ENCODE data around the gene EXOC4.

EXOC4 gene

GRCh38 chr7:133682364-133683181 lies 429.7 kb downstream of the EXOC4 start:
- DNase-seq, result no peak

- no peak for DNase-seq
Measured at GRCh38 chr7:133683182-133683454, 430.2 kb downstream of the EXOC4 start.

DNA sequence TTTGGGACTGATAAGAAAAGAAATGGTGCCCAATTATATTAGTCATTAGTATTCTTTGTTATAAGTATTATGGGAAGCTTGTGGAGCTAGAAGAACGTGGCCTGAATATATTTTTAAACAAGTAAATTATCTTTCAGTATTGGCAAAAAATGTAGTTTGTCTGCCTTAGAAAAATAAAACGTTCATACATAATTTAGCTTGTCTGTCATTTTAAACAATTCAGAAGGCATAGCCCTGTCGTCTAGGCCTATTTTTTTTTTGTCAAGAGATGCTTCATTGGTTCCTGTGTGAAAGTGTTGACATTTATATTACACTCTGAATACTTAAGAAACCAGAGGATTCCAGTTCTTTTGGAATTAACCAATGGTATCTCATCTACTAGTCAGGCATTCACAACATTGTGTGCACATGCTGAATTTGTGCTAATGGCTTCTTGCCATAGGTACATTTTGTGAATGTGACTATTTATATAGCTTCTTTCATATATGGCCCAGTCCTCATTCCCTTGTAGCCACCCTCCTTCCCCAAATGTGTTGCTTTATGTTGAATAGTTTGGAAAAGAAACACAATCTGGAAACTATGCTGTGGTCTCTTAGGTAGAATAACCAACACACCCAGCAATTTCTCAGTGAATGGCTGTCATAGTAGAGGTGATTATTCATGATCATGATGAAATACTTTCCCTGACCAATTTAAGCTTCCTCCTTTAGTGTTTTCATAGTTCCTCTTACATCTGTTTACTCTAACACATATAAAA lies 435.8 kb downstream of the EXOC4 start:
- DNase-seq, result no peak

- no peak for DNase-seq
Measured at GRCh38 chr7:133690740-133691139, 437.9 kb downstream of the EXOC4 start.

DNA sequence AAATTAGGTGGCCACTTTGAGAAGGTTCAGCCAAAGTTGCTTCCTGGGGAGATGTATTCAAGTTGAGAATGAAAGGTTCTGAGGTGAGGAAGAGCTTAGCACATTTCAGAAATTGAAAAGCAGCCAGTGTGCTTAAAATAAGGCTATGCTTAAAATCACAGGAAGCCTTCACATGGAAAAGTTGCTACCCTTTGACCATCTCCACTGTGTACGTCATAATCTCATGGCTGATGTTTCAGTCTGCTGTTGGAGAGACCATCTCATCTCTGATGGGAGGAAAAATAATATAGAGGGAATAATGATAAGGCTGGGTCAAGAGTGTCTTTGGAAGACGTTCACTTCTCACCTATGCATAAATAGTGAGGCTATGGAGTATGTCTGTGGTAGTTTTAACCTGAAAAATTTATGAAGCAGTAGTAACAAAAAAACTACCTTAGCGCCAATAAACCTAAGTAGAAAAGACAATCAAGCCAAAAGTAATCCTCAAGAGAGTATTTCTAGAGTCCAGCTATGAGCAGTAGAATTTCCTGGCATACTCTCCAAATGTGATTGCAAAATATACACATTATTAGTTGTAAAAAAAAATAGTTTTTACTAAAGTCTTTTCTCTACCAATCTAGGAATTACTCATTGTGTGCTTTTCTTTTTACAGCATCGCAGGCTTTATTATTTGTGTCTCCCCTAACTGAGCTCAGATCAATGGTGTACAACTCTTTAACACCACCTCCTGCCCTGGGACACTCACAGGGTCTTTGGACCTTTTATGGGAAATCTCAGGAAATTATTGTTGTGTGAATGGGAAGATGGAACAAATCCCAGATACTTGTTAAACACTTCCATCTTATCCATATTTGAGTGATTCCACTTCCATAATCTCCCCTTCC lies 439.1 kb downstream of the EXOC4 start:
- DNase-seq, result no peak

DNA sequence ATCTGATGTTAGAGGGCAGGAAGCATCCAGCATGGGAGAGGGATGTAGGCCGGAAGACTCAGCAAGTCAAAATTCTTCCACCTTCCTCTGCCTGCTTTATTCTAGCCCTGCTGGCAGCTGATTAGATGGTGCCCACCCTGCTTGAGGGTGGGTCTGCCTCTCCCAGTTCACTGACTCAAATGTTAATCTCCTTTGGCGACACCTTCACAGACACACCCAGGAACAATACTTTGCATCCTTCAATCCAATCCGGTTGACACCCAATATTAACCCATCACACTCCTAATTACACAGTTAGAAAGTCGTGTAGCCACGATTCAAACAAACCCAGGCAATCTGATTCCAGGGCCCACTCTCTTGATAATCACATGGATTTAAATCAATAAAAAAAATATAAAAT lies 440.4 kb downstream of the EXOC4 start:
- DNase-seq, result no peak

GRCh38 chr7:133696056-133696455 lies 443.2 kb downstream of the EXOC4 start:
- no peak for DNase-seq

DNA sequence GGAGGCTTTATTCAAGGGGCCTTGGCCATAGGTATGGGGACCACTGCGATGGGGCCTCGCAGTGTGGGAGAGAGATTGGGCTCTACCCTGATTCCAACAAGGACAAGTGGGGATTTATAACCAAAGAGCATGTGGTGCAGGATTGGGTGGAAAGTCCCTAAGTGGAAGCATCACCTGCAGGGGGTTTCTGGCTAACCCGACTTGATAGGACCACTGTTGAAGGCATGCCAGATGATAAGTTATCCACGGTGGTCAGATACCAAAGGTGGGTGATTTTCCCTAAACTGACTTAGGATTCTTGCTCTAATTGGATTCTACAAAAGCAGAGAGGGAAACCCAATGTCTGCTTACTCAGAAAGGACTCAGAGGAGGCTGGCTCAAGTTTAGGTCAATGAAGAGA lies 444.7 kb downstream of the EXOC4 start:
- DNase-seq, result no peak

DNA sequence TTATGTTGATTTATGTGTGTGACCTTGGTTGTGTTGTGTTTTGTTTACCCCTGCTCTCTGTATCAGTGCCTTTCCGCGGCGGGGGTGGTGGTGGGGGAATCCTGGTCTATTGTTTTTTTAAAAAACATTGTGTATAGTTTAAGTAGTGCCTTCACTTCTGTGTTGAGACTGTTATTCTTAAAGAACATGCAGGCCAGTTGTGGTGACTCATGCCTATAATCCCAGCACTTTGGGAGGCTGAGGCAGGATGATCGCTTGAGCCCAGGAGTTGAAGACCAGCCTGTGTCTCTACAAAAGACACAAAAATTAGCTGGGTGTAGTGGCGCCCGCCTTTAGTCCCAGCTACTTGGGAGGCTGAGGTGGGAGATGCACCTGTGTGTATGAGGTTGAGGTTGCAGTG lies 445.2 kb downstream of the EXOC4 start:
- DNase-seq, result no peak

DNA sequence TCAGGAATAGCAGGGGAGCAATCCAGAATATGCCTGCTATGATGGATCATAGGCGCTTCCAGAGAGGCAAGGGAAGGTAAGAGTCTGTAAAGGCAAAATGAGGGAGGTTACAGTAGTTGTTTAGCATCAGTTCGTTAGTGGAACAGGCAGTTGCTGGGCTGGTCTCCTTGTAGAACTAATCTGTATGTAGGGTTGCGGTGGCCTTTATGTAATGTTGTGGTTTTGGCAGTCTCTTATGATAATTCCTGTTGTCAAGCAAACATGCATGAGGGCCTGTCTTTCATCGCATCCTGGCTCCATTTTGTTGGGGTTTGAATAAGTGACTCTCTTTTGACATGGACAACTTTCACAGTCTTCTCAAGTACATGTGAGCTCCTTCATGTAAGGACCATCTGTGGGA lies 446.5 kb downstream of the EXOC4 start:
- no peak for DNase-seq

DNA sequence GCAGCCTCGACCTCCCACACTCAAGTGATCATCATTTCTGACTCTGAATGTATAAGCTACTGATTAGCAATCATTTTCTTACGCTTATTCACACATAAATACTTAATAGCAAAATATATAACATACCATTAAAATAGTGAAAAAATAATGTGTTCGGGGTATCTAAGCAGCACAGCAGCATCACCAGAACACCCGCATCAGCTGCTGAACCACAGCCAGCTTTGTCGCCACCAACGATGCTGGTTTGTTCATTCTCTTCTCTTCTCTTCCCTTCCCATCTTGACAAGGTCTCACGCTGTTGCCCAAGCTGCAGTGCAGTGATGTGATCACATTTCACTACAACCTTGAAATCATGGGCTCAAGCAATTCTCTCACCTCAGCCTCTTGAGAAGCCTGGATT lies 449.2 kb downstream of the EXOC4 start:
- no peak for DNase-seq

DNA sequence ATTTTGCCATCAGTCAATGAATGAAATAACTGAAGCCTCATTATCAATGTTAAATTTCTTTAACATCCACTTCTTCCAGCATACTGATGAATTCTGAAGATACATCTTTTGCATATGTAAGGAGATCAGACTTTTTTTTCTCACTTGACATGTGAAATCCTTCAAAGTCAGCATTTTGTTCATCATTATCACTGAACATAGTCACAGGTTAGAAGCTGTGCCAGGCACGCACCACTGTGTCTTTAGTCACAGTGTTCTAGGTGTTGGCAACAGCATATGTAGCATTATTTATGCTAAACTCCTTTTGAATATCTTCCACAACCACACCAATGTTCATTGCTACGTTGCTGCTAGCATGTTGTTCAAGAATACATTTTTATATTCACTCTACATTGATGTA lies 450.1 kb downstream of the EXOC4 start:
- DNase-seq, result no peak

DNA sequence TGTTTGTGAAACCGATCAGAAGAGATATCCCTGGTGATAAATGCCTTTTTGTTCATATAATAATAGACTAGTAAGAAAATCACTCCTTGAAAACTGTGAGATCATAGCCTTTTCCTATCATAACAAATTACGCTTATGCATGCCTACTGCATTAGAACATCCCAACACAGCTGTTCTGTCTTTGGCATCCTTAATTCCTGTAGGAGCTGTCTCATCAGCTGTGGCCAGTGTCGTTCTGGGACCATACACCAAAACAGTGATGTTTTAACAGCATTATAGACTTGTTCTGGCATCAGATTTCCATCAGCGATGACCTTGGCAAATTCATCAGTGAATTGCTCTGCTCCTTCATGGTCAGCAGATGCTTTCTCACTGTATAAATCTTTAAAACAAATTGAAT lies 450.7 kb downstream of the EXOC4 start:
- no peak for DNase-seq

GRCh38 chr7:133704453-133704852 lies 451.6 kb downstream of the EXOC4 start:
- no peak for DNase-seq

DNA sequence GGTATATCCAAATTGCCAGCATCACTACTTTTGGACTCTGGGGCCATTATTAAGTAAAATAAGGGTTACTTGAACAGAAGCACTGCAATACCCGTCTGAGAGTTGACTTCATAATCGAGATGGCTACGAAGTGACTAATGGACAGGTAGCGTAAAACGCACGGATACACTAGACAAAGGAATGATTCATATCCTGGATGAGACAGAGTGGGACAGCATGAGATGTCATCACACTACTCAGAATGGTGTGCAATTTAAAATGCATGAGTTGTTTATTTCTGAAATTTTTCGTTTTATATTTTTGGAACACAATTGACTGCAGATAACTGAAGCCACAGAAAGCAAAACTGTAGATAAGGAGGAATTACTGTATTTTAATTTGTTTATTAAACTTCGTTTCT lies 452.7 kb downstream of the EXOC4 start:
- no peak for DNase-seq

GRCh38 chr7:133706016-133706415 lies 453.1 kb downstream of the EXOC4 start:
- no peak for DNase-seq

DNA sequence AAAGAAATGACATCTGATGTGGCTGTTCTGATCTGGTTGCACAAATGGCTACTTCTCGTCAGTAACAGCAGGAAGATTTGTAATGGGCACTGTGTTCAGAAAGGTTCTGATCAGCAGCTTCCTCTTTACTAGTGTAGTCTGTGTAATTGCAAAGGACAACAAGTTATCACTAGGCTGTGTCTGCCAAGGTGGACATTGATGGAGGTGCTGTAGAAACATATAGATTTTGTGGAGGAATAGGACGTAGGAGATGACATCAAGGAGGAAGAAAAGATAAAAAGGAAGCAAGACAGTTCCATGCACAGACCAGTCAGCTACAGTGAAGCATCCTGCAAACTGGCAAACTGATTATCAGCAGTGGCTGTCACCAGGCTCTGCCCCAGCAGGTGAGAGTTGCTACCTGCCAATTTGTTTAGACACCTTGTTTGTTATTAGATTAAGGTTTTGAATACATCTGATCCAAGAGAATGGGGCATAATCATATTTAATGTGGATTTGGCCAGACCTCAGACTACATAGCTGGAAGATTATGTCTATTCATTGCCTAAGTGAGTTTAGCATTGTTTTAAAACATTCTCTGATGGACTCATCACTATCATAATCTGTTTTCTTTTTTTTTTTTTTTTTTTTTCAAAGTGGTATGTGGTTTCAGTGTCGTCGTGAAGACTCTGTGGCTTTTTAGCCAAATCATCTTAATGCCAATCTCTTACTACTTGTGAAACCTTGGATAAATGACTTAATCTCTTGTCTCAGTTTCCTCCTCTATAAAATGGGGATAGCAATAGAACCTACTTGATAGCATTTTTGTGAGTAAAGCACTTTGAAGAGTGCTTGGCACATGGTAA lies 456.4 kb downstream of the EXOC4 start:
- DNase-seq, result no peak

GRCh38 chr7:133712544-133712943 lies 459.7 kb downstream of the EXOC4 start:
- DNase-seq, result no peak

DNA sequence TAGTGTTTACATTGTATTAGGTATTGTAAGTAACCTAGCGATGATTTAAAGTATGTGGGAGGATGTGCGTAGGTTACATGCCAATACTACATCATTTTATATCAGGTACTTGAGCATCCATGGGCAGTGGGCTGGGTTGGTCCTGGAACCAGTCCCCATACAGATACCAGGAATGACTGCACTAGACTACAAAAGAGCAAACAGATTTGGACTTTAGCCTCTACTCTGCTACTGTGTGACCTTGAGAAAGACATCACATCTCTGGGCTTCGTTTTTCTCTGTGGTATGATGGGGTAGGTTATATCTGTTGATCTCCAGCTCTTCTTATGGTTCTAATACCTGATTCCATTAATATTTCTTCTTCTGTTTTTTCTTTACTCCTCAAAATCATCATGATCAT lies 461.8 kb downstream of the EXOC4 start:
- DNase-seq, result no peak

- no peak for DNase-seq
Measured at GRCh38 chr7:133718131-133718530, 465.3 kb downstream of the EXOC4 start.

DNA sequence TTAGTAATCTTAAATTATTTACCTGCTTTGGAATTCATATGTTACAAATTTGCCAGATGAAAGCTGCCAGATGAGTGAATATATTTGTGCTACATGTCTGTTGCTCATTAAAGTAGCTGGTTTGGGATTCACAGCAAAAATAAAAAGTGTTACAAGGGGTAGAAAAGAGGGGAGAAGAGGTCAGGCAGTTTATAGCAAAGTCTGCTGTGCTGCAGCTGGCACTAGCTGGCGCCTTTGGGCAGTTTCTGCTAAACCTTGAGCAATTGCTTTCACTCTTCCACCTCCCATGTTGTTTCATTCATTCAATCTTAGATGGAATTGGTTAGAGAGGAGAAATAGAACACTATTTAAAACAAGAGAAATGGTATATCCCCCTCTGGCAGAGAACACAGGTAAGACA lies 470.2 kb downstream of the EXOC4 start:
- DNase-seq, result no peak

DNA sequence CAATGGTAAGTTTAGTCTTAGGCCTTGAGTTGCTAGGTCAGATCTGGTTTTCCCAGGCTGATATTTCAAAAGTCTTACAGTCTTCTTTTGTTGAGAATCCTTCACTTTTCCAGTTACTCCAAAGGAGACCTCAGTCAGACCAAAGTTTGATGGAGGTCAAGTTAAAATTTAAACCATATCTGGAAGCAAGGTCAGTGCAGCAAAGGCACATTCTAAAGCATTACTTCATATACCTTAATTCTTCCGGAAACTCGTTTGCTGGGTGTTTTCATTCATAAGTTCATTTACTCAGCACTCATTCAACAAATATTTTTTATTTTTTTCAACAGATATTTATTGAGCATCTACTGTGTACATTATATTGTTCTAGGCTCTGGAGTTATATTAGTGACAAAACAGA lies 471.3 kb downstream of the EXOC4 start:
- DNase-seq, result no peak

DNA sequence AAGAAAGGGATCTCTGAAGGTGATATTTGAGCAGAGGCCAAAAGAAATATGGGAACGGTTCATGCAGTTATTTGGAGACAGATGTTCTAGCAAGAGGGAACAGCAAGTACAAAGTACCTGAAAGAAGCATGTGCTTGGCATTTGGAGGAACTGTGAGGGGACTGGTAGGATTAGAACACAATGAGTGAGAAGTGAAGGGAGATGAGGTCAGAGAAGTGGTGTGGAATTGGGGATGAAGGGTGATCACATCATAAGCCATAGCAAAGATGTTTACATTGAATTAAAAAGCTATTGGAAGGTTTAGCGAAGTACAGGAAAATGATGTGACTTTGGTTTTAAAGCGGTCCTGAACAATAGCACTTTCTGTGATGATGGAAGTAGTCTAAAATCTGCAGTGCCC lies 471.8 kb downstream of the EXOC4 start:
- DNase-seq, result no peak

All from hippocampal formation (tissue), 2 donors.